Loucy (cell line): ENCODE results near the gene ADAMTS13.
"Not testable (repeated sequence)": the region's sequence is repeated elsewhere in the genome, so short reads cannot be mapped to it uniquely, and the experiment has no call there.

Experiments used
- H2AFZ ChIP-seq: fragments of 200-600 bp; sonication (generic); 2 replicates; pipeline ENCODE4 v1.6.0; 2016; ENCODE audit warnings: antibody characterized with exemption, mild to moderate bottlenecking, low read length, moderate library complexity
- H3F3A ChIP-seq: fragments of 200-600 bp; 2 replicates; pipeline ENCODE4 v1.6.0; 2016; ENCODE audit warnings: antibody characterized with exemption, low read depth, mild to moderate bottlenecking
- H3K27me3 ChIP-seq: fragments of 200-600 bp; sonication (generic); 2 replicates; pipeline ENCODE4 v1.6.1; 2014; ENCODE audit warnings: low read length, mild to moderate bottlenecking; ENCODE audit not compliant: insufficient read depth, poor library complexity, severe bottlenecking
- H3K36me3 ChIP-seq: fragments of 200-600 bp; sonication (generic); 2 replicates; pipeline ENCODE4 v1.6.1; 2016; ENCODE audit warnings: low read length; ENCODE audit not compliant: insufficient read depth
- H3K4me1 ChIP-seq: fragments of 200-600 bp; sonication (generic); 2 replicates; pipeline ENCODE4 v1.5.1; 2014; ENCODE audit warnings: low read length, mild to moderate bottlenecking; ENCODE audit not compliant: insufficient read depth, poor library complexity, severe bottlenecking
- H3K4me2 ChIP-seq: fragments of 200-600 bp; sonication (generic); 2 replicates; pipeline ENCODE4 v1.6.0; 2014; ENCODE audit warnings: antibody characterized with exemption, low read length, low read depth, mild to moderate bottlenecking; ENCODE audit not compliant: poor library complexity, severe bottlenecking
- H3K4me3 ChIP-seq: fragments of 200-600 bp; sonication (generic); 2 replicates; pipeline ENCODE4 v1.5.1; 2014; ENCODE audit warnings: low read length, mild to moderate bottlenecking, mixed read lengths; ENCODE audit not compliant: poor library complexity, severe bottlenecking
- H3K79me2 ChIP-seq: fragments of 200-600 bp; sonication (generic); 2 replicates; pipeline ENCODE4 v1.6.1; 2014; ENCODE audit warnings: low read length; ENCODE audit not compliant: insufficient read depth
- H3K9ac ChIP-seq: fragments of 200-600 bp; sonication (generic); 2 replicates; pipeline ENCODE4 v1.6.0; 2014; ENCODE audit warnings: mild to moderate bottlenecking, low read depth, low read length, moderate library complexity; ENCODE audit not compliant: poor library complexity, severe bottlenecking
- H3K9me2 ChIP-seq: fragments of 200-600 bp; sonication (generic); replicated peaks from 2 replicates; pipeline ENCODE4 v1.6.1; 2016; ENCODE audit warnings: low read depth, low read length, mixed read lengths
- H3K9me3 ChIP-seq: fragments of 200-600 bp; sonication (generic); 2 replicates; pipeline ENCODE4 v1.6.1; 2014; ENCODE audit warnings: mild to moderate bottlenecking, antibody characterized with exemption, low read length, low read depth; ENCODE audit not compliant: insufficient read depth
- H4K20me1 ChIP-seq: fragments of 200-600 bp; sonication (generic); 2 replicates; pipeline ENCODE4 v1.6.0; 2014; ENCODE audit warnings: antibody characterized with exemption, low read length, mild to moderate bottlenecking; ENCODE audit not compliant: insufficient read depth, poor library complexity, severe bottlenecking
- CTCF ChIP-seq: fragments of 200-600 bp; sonication (generic); conservative IDR thresholded peaks from 2 replicates; pipeline ENCODE4 v1.5.1; 2014; ENCODE audit warnings: mild to moderate bottlenecking, antibody characterized with exemption, low read length
- EZH2phosphoT487 ChIP-seq: fragments of 200-600 bp; IDR thresholded peaks from 2 replicates; pipeline ENCODE4 v1.6.1; 2018; ENCODE audit warnings: antibody characterized with exemption, mild to moderate bottlenecking, moderate library complexity, borderline replicate concordance

The ADAMTS13 gene

GRCh38 chr9:133445293-133445969, 23.3 kb downstream of the ADAMTS13 start:
- Histone ChIP-seq H4K20me1 (no peaks in the 10 kb centered on the region), H3K27me3 (no peaks in the 10 kb centered on the region), H3K4me3 (no peak overlapping the region), H3K9ac (no peak overlapping the region), H2AFZ (no peak overlapping the region), H3K9me2 (no peaks in the 10 kb centered on the region), H3K9me3 (no peaks in the 10 kb centered on the region), H3K4me2 (no peak overlapping the region), H3K36me3 (no peaks in the 10 kb centered on the region), H3K79me2 (no peaks in the 10 kb centered on the region), H3K4me1 (peaks cover 6% of the 10 kb centered on the region), H3F3A (no peaks in the 10 kb centered on the region)
- TF ChIP-seq EZH2phosphoT487, result no peak
- TF ChIP-seq CTCF, result no peak

GRCh38 chr9:133448487-133448972, 26.4 kb downstream of the ADAMTS13 start:
- TF ChIP-seq EZH2phosphoT487 (no peak), CTCF (no peak)
- H3K27me3 ChIP-seq, result no peaks in the 10 kb centered on the region
- H3K4me1 ChIP-seq, result no peaks in the 10 kb centered on the region
- no peaks in the 10 kb centered on the region for H3K9me2 ChIP-seq
- H3K79me2 ChIP-seq, result no peaks in the 10 kb centered on the region
- H3K4me2 ChIP-seq, result no peak overlapping the region
- H3K9ac ChIP-seq, result no peak overlapping the region
- no peaks in the 10 kb centered on the region for H3K36me3 ChIP-seq
- H4K20me1 ChIP-seq, result no peaks in the 10 kb centered on the region
- H2AFZ ChIP-seq, result no peak overlapping the region
- H3K9me3 ChIP-seq, result no peaks in the 10 kb centered on the region
- no peak overlapping the region for H3K4me3 ChIP-seq
- no peaks in the 10 kb centered on the region for H3F3A ChIP-seq

GRCh38 chr9:133449760-133450159, 27.6 kb downstream of the ADAMTS13 start:
- Histone ChIP-seq H3K9ac (no peak overlapping the region), H4K20me1 (no peaks in the 10 kb centered on the region), H3K27me3 (no peaks in the 10 kb centered on the region), H3K79me2 (no peaks in the 10 kb centered on the region), H3K4me1 (no peaks in the 10 kb centered on the region), H3K4me3 (no peak overlapping the region), H3K9me3 (no peaks in the 10 kb centered on the region), H3K36me3 (no peaks in the 10 kb centered on the region), H3K4me2 (no peak overlapping the region), H3K9me2 (no peaks in the 10 kb centered on the region), H3F3A (no peaks in the 10 kb centered on the region), H2AFZ (no peak overlapping the region)
- TF ChIP-seq EZH2phosphoT487, result no peak
- no peak for TF ChIP-seq CTCF

GRCh38 chr9:133451865-133452264, 29.7 kb downstream of the ADAMTS13 start:
- not testable (repeated sequence) for H3K27me3 ChIP-seq, H3F3A ChIP-seq, H3K9me2 ChIP-seq

More at GRCh38 chr9:133451865-133452264, 29.7 kb downstream of the ADAMTS13 start:
- not testable (repeated sequence) for H3K4me3 ChIP-seq, H4K20me1 ChIP-seq, H3K79me2 ChIP-seq, H3K4me1 ChIP-seq, H3K4me2 ChIP-seq, H2AFZ ChIP-seq, H3K9me3 ChIP-seq, H3K9ac ChIP-seq, H3K36me3 ChIP-seq
